ENCODE results near the gene P2RY6. TPM values are rescaled to one million over a fixed set of nuclear protein-coding genes. Genes with fewer than 3 reads are reported as not detected.
"Not testable (repeated sequence)": the region's sequence is repeated elsewhere in the genome, so short reads cannot be mapped to it uniquely, and the experiment has no call there.

P2RY6 gene
- total RNA-seq, 1 experiment from 2014 or later: 34.7 TPM

DNA sequence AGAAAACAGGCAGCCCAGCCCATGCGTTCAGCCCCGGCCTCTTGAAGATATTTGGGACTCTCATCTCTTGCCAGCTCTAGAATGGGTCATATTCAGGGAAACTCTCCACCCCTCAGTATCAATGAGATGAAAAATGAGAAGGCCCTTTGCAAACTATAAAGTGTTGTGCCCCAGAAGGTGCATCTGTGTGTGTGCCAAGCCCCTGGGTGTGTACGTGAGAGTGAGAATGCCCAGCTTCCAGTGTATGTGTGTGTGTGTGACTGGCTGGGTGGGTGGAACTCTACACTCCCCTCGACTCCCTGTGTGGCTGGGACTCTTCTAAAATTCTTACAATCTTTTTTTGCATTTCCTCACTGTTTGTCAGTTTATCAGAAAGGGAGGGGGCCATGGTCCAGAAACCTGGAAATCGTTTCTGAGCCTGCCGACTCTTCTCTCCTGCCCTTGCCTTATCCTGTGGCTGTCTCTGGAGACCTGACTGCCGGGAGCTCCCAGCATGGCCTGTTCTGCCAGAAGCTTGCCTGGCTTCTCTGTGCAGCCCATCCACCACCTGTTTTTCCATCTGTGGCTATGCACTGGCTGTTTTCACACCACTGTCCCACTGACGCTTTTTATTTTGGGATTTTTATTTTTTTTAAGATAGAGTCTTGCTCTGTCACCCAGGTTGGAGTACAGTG is 1.2 kb downstream of the P2RY6 start:
- Histone ChIP-seq H4K20me1 (ENCODE audit: insufficient read depth) (no peaks in the 10 kb centered on the region), H3K36me3 (ENCODE audit: low read depth) (peaks cover 21% of the 10 kb centered on the region), H3K79me2 (ENCODE audit: low read depth) (peaks cover 60% of the 10 kb centered on the region), H3K9me2 (ENCODE audit: insufficient read depth) (no peaks in the 10 kb centered on the region), H3K4me3 (peak overlapping the region; percentile 80), H3F3A (ENCODE audit: insufficient read depth, low read depth) (peaks cover 48% of the 10 kb centered on the region), H3K4me2 (peak overlapping the region; percentile 85), H3K27ac (peak overlapping the region; percentile 85), H3K27me3 (ENCODE audit: insufficient read depth, low read depth) (no peaks in the 10 kb centered on the region), H2AFZ (peak overlapping the region; percentile 45; the same call in 1 of the 2 replicates), H3K4me1 (replicated peaks; ENCODE audit: insufficient read depth) (peaks cover 64% of the 10 kb centered on the region), H3K9me3 (ENCODE audit: insufficient read depth, low read depth) (no peaks in the 10 kb centered on the region)
- ChIA-PET CTCF (interaction anchor here (0.6 to 1.9 kb wide), 7 partner anchors 15 to 548 kb away, joined by 3 to 7 read pairs (median 6); no protein-coding TSS in a partner anchor), POLR2A (ENCODE audit: unreplicated experiment) (interaction anchor here (0.6 to 1.7 kb wide), 3 partner anchors 14 to 88 kb away, joined by 4 to 8 read pairs (median 7); no protein-coding TSS in a partner anchor)
- no peak for DNase-seq
- intact Hi-C loops (cut with micrococcal nuclease; ENCODE audit: unreplicated experiment): no loop called here
- BruUV-seq (replicated peaks): TSS peak; percentile 42
- TF ChIP-seq CTCF (conservative IDR thresholded peaks at IDR 0.05) (no peak), EZH2 (IDR thresholded peaks at IDR 0.05; ENCODE audit: low read depth) (no peak)

DNA sequence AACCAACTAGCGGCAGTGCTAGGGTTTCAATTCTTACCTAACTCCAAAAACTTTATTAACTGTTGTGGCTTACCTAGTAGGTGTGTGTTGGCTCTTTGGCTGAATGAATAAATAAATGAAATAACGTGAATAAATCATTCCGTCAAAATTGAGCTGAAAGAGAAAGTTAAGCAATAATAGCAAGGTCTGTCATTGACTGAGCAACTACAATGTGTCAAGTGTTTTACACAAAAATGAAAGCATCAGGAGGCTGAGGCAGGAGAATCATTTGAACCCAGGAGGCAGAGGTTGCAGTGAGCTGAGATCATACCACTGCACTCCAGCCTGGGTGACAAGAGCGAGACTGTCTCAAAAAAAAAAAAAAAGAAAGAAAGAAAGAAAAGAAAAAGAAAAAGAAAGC is 2.1 kb downstream of the P2RY6 start:
- H3K9me3 ChIP-seq (ENCODE audit: insufficient read depth, low read depth); intact Hi-C loops (cut with micrococcal nuclease; ENCODE audit: unreplicated experiment); DNase-seq; H4K20me1 ChIP-seq (ENCODE audit: insufficient read depth); H3K27me3 ChIP-seq (ENCODE audit: insufficient read depth, low read depth); BruUV-seq (replicated peaks); H3K9me2 ChIP-seq (ENCODE audit: insufficient read depth); H2AFZ ChIP-seq: not testable (repeated sequence)
- Histone ChIP-seq H3K4me2 (peak overlapping the region; percentile 85), H3F3A (ENCODE audit: insufficient read depth, low read depth) (peaks cover 43% of the 10 kb centered on the region), H3K4me3 (peak overlapping the region; percentile 80), H3K36me3 (ENCODE audit: low read depth) (peaks cover 26% of the 10 kb centered on the region), H3K27ac (peak overlapping the region; percentile 85), H3K4me1 (replicated peaks; ENCODE audit: insufficient read depth) (peaks cover 56% of the 10 kb centered on the region), H3K79me2 (ENCODE audit: low read depth) (peaks cover 68% of the 10 kb centered on the region)
- CTCF ChIA-PET: interaction anchor here (0.6 to 1.9 kb wide), 7 partner anchors 14 to 132 kb away, joined by 3 to 7 read pairs (median 4); partner anchors contain the start of gene FCHSD2
- POLR2A ChIA-PET (ENCODE audit: unreplicated experiment): interaction anchor here (0.7 to 1.0 kb wide), 2 partner anchors 12 to 15 kb away, joined by 6 to 9 read pairs; no protein-coding TSS in a partner anchor

DNA sequence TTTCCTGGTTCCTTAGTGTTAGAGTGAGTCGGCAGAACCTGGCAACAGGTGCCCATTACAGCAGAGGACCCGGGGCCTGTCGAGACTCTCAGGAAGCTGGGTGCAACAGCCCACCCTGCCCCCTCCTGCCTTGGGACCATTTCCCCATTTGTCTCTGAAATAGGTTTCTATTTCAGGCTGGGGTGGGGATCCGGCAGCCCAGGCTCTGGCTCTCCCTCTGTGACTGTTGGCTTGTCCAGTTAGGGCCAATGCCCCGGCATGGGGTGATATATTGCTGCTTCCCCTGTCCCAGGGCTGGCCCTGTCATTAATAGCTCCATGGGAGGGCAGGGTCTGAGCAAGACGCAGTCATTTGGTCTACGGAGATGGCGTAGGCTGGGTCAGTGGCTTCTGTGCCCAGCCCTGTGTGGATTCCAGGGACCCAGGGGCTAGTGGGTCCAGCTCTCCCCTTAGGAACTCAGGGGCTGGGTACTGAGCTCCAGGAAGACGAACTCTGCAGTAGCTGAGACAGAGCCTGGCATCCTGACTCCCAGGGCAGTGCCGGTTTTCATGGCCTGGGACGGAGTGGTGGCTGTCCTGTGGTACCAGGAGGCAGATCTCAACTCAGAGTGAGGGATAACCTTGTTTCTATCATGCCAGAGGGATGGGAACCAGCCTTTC is 2.7 kb downstream of the P2RY6 start:
- ChIA-PET POLR2A (ENCODE audit: unreplicated experiment) (interaction anchor here (0.7 to 1.0 kb wide), 2 partner anchors 11 to 14 kb away, joined by 6 to 9 read pairs; no protein-coding TSS in a partner anchor), CTCF (interaction anchor here (0.6 to 1.9 kb wide), 3 partner anchors 13 to 133 kb away, joined by 3 to 7 read pairs (median 3); partner anchors contain the start of gene FCHSD2)
- H3F3A ChIP-seq (ENCODE audit: insufficient read depth, low read depth): peaks cover 36% of the 10 kb centered on the region
- no peaks in the 10 kb centered on the region for H3K9me3 ChIP-seq (ENCODE audit: insufficient read depth, low read depth)
- peak overlapping the region; percentile 85 for H3K4me2 ChIP-seq
- no peaks in the 10 kb centered on the region for H3K27me3 ChIP-seq (ENCODE audit: insufficient read depth, low read depth)
- H3K27ac ChIP-seq: peak overlapping the region; percentile 85
- no peak for TF ChIP-seq CTCF (conservative IDR thresholded peaks at IDR 0.05)
- no peak for TF ChIP-seq EZH2 (IDR thresholded peaks at IDR 0.05; ENCODE audit: low read depth)
- H3K4me3 ChIP-seq: peak overlapping the region; percentile 80; the same call in 1 of the 2 replicates
- H3K79me2 ChIP-seq (ENCODE audit: low read depth): peaks cover 75% of the 10 kb centered on the region
- no peak for DNase-seq
- no peaks in the 10 kb centered on the region for H3K9me2 ChIP-seq (ENCODE audit: insufficient read depth)
- peaks cover 26% of the 10 kb centered on the region for H3K36me3 ChIP-seq (ENCODE audit: low read depth)
- H2AFZ ChIP-seq: no peak overlapping the region
- intact Hi-C loops (cut with micrococcal nuclease; ENCODE audit: unreplicated experiment): no loop called here
- no peaks in the 10 kb centered on the region for H4K20me1 ChIP-seq (ENCODE audit: insufficient read depth)
- BruUV-seq (replicated peaks): no TSS peak
- H3K4me1 ChIP-seq (replicated peaks; ENCODE audit: insufficient read depth): peaks cover 49% of the 10 kb centered on the region
